D721Med (cell line): Measurements from ENCODE around the gene PRX.

Experiments
- DNase-seq: peaks from one replicate; pipeline ENCODE4 v3.0.0; 2011; ENCODE audit warnings: low spot score; ENCODE audit not compliant: insufficient read length
- FAIRE-seq: peaks from 2 replicates; lab custom pipeline; 2011; peaks lifted over from hg19 to GRCh38; lab: Jason Lieb, UNC
- CTCF ChIP-seq: IDR thresholded peaks from 2 replicates; pipeline ENCODE4 v1.5.1; 2012; ENCODE audit warnings: mild to moderate bottlenecking, control low read depth; ENCODE audit not compliant: insufficient read depth; ENCODE audit errors: missing control alignments

Gene PRX

GRCh38 chr19:40365613-40366401 lies 47.4 kb downstream of the PRX start:
- DNase-seq (no peak), FAIRE-seq (no peak)
- TF ChIP-seq CTCF, result no peak

DNA sequence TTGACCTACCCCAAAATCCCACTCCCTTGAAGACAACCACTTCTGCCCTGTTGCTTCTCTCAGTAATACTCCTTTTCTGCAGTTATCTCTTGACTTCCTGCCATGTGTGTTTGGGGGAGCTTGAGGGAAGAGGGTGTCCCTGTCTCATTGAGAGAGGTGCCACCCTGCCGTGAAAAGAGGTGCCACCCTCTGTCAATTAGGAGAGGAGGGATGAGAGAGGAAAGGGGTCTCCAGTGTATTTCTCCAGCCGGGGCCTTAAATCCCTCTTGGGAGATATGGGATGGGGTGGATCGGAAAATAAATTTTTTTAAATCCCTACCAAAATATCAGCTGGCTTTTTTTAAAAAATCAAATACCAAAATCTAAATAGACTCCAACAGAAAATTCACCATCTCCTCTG lies 48.2 kb downstream of the PRX start:
- TF ChIP-seq CTCF, result no peak
- DNase-seq (no peak), FAIRE-seq (no peak)

- no peak for DNase-seq
- FAIRE-seq, result no peak
- no peak for TF ChIP-seq CTCF
Observed at GRCh38 chr19:40363069-40363468, 50.1 kb downstream of the PRX start.

GRCh38 chr19:40362160-40362559 lies 51.0 kb downstream of the PRX start:
- no peak for DNase-seq
- no peak for TF ChIP-seq CTCF
- no peak for FAIRE-seq

DNA sequence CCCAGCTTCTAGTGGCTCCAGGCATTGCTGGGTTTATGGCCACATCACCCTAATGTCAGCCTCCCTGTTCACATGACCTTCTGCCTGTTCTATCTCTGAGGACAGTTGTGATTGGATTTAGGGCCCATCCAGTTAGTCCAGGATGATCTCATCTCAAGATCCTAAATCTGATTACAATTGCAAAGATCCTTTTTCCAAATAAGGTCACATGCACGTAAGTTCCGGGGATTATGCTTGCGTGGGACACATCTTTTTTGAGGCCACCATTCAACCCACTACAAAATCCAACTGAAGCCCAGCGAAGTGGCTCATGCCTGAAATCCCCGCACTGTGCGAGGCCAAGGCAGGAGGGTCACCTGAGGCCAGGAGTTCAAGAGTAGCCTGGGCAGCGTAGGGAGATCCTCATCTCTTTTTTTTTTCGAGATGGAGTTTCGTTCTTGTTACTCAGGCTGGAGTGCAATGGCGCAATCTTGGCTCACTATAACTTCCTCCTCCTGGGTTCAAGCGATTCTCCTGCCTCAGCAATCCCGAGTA lies 52.4 kb downstream of the PRX start:
- FAIRE-seq (no peak), DNase-seq (no peak)
- no peak for TF ChIP-seq CTCF

- DNase-seq (no peak), FAIRE-seq (no peak)
- TF ChIP-seq CTCF, result no peak
Observed at GRCh38 chr19:40360020-40360707, 53.0 kb downstream of the PRX start.

DNA sequence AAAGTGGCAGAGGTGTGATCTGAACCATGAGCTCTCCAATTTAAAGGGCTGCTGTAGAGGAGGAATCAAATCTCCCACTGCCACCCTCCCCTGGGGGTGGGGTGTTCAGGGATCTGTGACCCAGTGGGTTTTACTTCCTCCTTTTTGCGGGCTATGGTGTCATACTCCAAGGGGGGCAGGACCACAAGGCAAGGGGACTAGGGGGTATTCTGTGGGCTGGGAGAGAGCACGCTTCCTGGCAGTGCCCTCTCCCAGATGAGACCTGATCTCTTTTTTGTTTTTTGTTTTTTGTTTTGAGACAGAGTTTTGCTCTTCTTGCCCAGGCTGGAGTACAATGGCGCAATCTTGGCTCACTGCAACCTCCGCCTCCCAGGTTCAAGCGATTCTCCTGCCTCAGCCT lies 54.4 kb downstream of the PRX start:
- no peak for DNase-seq
- no peak for TF ChIP-seq CTCF
- no peak for FAIRE-seq
